ENCODE measurements around the gene PHKA2. TPM values are rescaled to one million over a fixed set of nuclear protein-coding genes. Genes with fewer than 3 reads are reported as not detected.
"Not testable (repeated sequence)": the region's sequence is repeated elsewhere in the genome, so short reads cannot be mapped to it uniquely, and the experiment has no call there.

The PHKA2 gene
- total RNA-seq, 1 donor from 2014 or later = 41.2 TPM

- no peak for DNase-seq
- TF ChIP-seq CTCF (IDR thresholded peaks at IDR 0.05; ENCODE audit: borderline replicate concordance) = no peak
- Histone ChIP-seq H3K27ac (replicated peaks) (peak overlapping the region; percentile 94), H3K9me3 (replicated peaks) (no peaks in the 10 kb centered on the region), H3K27me3 (ENCODE audit: low read depth) (no peaks in the 10 kb centered on the region), H3K36me3 (no peaks in the 10 kb centered on the region), H3K4me1 (peaks cover 19% of the 10 kb centered on the region), H3K4me3 (peak overlapping the region; percentile 85)
- intact Hi-C loops (cut with micrococcal nuclease) = no loop called here
Observed at GRCh38 chrX:18985186-18985435, 1.2 kb upstream of the PHKA2 start.

- TF ChIP-seq CTCF (IDR thresholded peaks at IDR 0.05; ENCODE audit: borderline replicate concordance) = peak; percentile 65
- H3K27me3 ChIP-seq (ENCODE audit: low read depth) = no peaks in the 10 kb centered on the region
- intact Hi-C loops (cut with micrococcal nuclease) = no loop called here
- peak overlapping the region; percentile 94 for H3K27ac ChIP-seq (replicated peaks)
- H3K4me1 ChIP-seq = peaks cover 19% of the 10 kb centered on the region
- peak; percentile 82 for DNase-seq
- H3K4me3 ChIP-seq = peak overlapping the region; percentile 85
- H3K36me3 ChIP-seq = no peaks in the 10 kb centered on the region
- no peaks in the 10 kb centered on the region for H3K9me3 ChIP-seq (replicated peaks)
Observed at GRCh38 chrX:18984381-18985185, 669 bp upstream of the PHKA2 start.

GRCh38 chrX:18981124-18981807 lies 2.6 kb downstream of the PHKA2 start:
- DNase-seq = no peak
- Histone ChIP-seq H3K27ac (replicated peaks) (peak overlapping the region; percentile 94), H3K9me3 (replicated peaks) (no peaks in the 10 kb centered on the region), H3K4me3 (peak overlapping the region; percentile 85), H3K27me3 (ENCODE audit: low read depth) (no peaks in the 10 kb centered on the region), H3K36me3 (no peaks in the 10 kb centered on the region), H3K4me1 (peaks cover 19% of the 10 kb centered on the region)
- no peak for TF ChIP-seq CTCF (IDR thresholded peaks at IDR 0.05; ENCODE audit: borderline replicate concordance)
- intact Hi-C loops (cut with micrococcal nuclease) = no loop called here

- intact Hi-C loops (cut with micrococcal nuclease); DNase-seq; H3K27me3 ChIP-seq (ENCODE audit: low read depth); H3K36me3 ChIP-seq; H3K9me3 ChIP-seq (replicated peaks): not testable (repeated sequence)
- peak; percentile 7 for TF ChIP-seq CTCF (IDR thresholded peaks at IDR 0.05; ENCODE audit: borderline replicate concordance)
- H3K4me1 ChIP-seq = peaks cover 14% of the 10 kb centered on the region
- peak overlapping the region; percentile 30 for H3K4me3 ChIP-seq
- peak overlapping the region; percentile 94 for H3K27ac ChIP-seq (replicated peaks)
Observed at GRCh38 chrX:18980262-18980661, 3.7 kb downstream of the PHKA2 start.

- Histone ChIP-seq H3K9me3 (replicated peaks) (no peaks in the 10 kb centered on the region), H3K27ac (replicated peaks) (no peak overlapping the region), H3K36me3 (no peaks in the 10 kb centered on the region), H3K4me3 (no peak overlapping the region), H3K27me3 (ENCODE audit: low read depth) (no peaks in the 10 kb centered on the region), H3K4me1 (peaks cover 12% of the 10 kb centered on the region)
- no peak for TF ChIP-seq CTCF (IDR thresholded peaks at IDR 0.05; ENCODE audit: borderline replicate concordance)
- intact Hi-C loops (cut with micrococcal nuclease) = no loop called here
- no peak for DNase-seq
Observed at GRCh38 chrX:18974993-18975392, 8.9 kb downstream of the PHKA2 start.
